Posterior vena cava (tissue), 2 donors: ENCODE data around the gene MRPL50. TPM values are rescaled to one million over a fixed set of nuclear protein-coding genes. Genes with fewer than 3 reads are reported as not detected.

Experiments
- DNase-seq: peaks from one replicate; pipeline ENCODE4 v3.0.0-alpha.2; 2020; ENCODE audit warnings: low spot score
- intact Hi-C, 2 donors: fragments of 100-400 bp; cut with DNase I; formaldehyde crosslinking; loops; one replicate each; pipeline versions ENCODE4 v1.14.1 to v1.14.2; 2022 to 2023
- total RNA-seq, 2 donors: library from RNA; stranded (reverse); fragmentation: NEBNext Ultra II Directional; extraction: Animal tissue kit (Norgen Biotek cat#: 25700); gene quantifications; one replicate each; pipeline ENCODE4 v1.2.1, GENCODE V29; 2021
- donor health status: DM: yes; HTN: yes; CAD: no.
- donor health status: DM: yes; HTN: yes; CAD: no.

The MRPL50 gene
- total RNA-seq, 2 donors from 2014 or later = 8.9 to 9.5 TPM

DNA sequence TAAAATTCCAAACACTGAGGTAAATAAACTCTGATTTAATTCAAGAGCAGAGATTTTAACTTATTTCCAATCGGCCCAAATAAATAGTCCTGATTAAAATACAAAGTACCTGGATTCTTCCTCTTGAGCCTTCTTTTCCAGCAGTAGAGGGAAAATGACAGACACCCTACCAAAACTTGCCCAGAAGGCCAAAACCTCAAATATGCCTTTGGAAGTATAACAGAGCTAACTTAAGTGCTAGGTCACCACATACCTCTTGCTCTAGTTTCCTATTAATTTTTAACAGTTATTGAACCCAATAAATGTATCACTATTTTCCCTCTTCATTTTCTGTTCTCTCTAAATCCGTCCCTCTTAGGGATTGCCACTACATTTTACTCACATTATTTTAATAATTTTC, 15.1 kb downstream of the MRPL50 start:
- no peak for DNase-seq
- intact Hi-C loops = no loop called here

DNA sequence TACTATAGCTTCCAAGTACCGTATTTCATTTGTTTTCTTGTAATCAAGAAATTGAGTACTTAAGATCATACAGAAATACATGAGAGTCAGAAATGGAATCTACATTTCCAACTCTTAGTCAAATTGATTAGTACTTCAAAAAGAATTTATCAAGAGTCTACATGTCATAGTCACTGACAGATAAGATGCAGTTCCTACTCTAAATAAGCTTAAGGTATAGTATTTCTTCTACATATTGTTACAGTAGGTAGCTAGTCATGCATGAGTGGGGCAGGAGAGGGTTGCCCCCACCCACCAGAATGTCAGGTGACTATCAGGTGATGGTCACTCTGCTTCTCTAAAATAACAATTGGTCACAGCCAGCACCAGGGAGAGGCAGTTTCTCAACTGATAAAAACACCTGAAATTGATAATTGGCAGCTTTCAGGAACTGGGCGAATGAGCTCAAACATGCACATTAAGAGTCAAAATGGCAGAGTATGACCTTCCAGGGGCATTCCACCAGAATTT, 16.5 kb downstream of the MRPL50 start:
- intact Hi-C loops = no loop called here
- DNase-seq = no peak

DNA sequence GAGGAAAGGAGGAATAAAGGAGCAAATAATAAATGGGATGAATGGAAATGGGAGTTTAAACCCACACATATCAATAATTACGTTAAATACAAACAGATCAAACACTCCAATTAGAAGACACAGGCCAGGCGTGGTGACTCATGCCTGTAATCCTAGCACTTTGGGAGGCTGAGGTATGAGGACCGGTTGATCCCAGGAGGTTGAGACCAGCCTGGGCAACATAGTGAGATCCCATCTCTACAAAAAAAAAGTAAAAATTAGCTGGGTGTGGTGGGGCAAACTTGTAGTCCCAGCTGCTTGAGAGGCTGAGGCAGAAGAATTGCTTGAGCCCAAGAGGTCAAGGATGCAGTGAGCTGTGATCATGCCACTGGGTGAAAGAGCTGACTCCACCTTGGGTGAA, 17.3 kb downstream of the MRPL50 start:
- DNase-seq = no peak
- intact Hi-C loops = no loop called here

DNA sequence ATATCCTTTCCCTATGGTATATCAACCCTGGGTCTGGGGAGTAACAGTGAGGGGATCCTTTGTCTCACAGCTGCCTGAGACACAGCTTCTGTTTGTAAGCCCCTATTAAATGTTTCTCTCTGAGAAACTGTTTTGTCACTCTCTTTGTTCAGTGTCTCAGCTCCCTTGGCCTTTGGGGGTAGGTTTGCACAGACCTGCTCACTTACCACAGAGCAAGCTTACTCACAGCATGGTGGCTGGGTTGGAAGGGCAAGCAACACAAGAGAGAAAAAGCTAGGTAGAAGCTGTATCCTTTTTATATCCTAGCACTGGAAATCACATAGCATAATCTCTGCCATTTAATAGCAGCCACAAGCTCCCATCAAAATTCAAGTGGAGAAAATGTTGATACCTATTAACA, 18.1 kb downstream of the MRPL50 start:
- intact Hi-C loops = no loop called here
- no peak for DNase-seq

DNA sequence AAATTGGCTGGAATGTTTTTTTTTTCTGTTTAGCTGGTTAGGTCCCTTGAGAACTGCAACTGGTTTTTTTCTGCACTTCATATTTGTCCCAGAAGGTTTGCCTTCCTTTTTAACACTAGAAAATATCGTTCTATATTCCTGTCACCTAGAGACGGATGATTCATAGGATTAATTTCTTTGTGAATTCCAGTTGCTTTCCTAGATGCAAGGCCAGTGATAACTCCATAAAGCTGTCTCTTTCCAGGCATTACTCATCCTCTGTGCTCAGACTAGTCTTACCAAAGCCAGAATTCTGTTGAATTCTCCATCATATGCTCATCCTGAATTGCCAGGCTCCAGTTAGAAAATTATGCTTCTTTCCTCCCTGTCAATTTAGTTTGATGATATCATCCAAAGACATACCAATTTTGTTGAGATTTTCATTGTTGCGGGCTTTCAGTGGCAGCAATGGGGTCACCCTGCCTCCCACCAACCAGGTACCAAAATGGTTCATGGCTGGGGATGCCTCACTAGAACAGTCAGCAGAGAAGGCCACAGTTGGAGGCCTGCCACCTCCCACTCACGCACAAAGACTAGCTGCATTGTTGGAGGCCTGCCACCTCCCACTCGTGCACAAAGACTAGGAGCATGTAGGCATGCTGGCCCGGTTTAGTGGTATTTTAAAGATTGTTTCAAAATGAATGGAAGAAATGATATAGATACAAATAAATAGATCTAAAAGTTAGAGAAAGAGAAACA, 22.1 kb downstream of the MRPL50 start:
- DNase-seq = no peak
- intact Hi-C loops = no loop called here

DNA sequence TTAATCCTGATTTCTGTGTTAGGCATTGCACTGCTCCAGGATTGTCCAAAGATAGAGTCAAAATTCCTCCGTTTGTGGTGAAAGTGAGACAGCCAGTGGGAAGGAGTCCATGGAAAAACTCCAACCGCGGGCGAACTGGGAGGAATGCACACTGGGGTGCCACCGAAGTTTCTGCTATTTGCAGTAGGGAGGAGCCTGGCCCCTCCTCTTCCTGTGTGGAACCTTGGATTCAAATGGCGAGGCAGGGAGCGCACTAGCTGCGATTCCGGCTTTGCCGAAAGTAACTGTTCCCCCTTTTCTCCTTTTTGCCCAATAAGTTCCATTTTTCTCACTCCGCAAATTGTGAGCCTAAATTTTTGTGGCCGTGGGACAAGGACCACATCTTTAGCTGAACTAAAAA, 22.9 kb downstream of the MRPL50 start:
- intact Hi-C loops = no loop called here

DNA sequence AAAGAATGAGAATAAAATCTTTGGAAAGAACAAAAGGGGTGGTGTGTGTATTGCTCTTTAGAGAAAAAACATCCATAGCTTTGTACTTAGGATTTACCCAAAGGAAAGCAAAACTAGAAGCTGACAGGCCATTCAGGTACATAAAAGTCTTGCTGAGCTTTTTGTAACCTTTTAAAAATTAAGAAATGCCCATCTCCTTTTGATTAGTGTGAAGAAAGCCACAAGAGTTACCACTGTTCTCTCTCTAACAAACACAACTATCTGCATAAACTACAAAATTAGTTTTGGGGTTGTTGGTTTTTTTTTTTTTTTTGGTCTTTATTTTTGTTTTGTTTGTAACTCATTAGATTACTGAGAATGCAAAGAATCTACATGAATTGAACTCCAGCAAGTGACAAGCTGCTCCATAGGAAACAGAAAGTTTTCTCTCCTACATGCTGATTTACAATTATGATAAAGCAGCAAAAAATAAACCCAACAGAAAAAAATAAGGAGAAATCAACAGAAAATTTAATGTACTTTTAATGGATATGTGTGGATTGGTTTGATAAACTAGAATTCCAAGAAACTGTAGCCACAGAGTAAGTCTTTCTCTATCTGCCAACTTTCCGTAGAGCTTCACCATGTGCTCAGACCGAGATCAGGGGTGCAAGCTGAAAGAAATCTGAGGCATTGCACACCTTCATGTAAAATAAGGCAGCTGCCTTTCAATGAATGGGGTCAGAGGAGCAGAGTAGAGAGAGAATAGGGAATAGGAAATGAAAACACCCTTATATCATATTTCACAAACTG, 25.9 kb downstream of the MRPL50 start:
- intact Hi-C loops = no loop called here
- no peak for DNase-seq

More for the DNA sequence above, 22.9 kb downstream of the MRPL50 start:
- DNase-seq = peak; percentile 76

DNA sequence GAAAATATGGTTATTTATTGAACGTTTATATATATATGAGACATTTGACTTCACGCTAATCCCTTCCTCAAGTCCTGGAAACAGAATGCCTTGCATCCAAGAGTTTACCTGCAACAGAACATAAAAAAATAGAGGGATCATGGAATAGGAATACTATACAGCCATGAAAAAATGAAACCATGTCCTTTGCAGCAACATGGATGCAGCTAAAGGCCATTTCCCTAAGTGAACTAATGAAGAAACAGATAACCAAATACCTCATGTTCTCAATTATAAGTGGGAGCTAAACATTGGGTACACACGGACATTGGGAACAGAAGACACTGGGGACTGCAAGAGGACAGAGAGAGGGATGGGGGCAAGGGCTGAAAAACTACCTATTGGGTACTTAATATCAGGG, 26.6 kb downstream of the MRPL50 start:
- DNase-seq = no peak
- intact Hi-C loops = no loop called here

DNA sequence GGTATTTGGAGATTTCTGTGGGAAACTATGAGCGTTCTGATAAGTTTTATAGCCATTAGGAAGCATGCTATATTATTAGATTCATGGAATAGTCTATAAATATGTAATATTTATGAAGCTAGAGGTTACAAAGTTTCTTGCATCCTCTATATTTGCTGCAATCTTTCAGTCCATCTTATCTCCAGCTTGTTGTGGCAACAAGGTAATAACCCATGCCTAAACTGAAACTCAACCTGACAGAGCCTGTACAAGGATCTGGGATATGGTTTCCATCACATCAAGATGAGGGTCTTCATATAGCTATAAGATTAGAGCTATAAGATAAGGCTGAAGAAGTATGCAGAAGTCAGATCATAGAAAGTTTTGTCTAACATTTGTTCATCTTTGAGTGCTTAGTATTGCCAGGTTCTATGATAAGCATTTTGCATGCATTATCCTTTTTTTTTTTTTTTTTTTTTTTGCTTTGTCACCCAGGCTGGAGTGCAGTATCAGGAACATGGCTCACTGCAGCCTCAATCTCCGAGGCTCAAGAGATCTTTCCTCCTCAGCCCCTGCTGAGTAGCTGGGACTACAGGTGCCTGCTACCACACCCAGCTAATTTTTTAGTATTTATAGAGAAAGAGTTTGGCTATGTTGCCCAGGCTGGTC, 28.4 kb downstream of the MRPL50 start:
- no peak for DNase-seq
- intact Hi-C loops = no loop called here

DNA sequence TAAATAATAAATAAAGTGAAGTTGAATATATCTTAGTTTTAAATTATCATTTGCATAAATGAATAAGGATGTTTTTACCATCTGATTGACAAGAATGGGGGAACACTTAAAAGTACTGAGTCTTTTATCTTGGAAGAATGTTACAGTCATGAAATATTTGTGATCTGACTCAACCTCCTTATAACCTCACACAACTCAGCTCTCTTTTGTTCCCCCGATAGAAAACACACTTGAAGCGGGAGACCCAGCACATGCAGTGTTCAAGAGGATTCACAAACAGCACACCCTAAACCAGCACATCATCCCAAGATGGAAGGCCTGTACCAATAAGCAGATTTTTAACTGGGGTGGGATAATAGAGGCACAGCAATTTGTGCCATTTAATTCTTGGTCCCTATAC, 29.1 kb downstream of the MRPL50 start:
- intact Hi-C loops = no loop called here
- DNase-seq = no peak

DNA sequence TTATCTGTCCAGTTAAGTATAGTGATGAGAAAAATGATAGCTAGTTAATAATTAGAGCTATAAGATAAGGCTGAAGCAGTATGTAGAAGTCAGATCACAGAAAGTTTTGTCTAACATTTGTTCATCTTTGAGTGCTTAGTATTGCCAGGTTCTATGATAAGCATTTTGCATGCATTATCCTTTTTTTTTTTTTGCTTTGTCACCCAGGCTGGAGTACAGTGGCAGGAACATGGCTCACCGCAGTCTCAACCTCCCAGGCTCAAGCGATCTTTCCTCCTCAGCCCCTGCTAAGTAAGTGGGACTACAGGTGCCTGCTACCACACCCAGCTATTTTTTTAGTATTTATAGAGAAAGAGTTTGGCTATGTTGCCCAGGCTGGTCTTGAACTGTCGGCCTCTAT, 31.1 kb downstream of the MRPL50 start:
- intact Hi-C loops = no loop called here
- no peak for DNase-seq

DNA sequence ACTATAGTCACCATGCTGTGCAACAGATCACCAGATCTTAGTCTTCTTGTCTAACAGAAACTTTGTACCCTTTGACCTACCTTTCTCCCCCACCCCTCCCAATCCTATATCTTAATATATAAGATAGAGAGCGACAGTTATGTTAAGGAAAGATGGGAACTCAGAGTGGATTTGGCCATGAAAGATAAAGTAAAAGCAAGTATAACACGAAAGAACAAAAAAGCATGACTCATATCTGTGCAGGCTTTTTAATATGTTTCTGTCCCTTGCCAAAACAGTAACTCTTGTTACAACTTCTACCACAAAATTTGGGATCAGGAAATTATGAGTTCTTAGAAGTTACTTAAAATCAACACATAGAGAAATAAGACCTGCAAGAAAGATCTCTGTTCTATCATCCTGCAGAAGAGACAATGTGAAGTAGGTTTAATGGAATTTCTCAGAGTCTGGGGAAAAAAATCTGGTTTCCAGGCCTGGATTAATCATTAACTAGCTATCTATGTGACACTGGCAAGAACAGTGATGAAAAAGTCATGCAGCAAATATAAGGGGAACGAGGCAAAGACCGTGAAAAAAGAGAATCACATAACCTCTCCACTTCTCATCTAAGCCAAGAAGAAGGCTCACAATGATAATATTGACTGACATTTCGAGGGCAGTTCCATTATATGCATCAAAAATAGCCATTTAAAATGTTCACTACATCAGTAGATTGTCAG, 32.2 kb downstream of the MRPL50 start:
- intact Hi-C loops = no loop called here
- no peak for DNase-seq

DNA sequence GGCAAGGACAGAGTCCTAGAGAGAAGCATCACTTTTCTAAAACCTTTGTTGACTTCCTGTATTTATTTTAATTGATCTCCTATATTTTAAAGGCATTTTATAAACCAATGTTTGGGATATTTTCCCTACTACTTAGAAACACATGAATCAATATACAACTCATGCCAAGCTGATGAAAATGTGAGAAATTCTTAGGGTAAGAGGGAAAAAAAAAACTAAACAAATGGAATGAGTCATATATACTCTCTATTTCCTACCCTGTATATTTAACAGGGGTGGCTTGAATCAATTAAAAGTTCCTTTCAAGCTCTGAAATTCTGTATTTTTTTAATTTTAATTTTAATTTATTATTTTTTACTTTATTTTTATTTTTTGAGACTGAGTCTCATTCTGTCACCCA, 33.2 kb downstream of the MRPL50 start:
- intact Hi-C loops = no loop called here
- no peak for DNase-seq

DNA sequence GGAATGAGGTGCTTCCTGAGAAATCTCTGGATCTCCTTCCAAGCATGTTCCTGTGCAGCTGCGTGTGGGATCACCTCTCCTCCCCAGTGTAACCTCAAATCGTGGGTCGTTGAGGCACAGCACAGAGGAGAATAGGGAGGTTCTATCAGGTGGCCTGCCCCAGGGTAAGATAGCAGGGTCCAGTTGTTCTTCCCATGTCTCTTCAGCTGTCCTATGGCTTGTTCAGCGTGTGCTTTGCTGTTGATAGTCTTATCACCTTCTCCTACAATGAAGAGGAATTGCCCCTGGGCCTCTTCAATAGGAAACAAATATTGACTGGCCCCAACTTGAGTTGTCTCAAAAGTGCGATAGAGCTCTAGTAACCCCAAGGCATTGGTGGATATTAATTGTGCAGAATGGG, 36.0 kb downstream of the MRPL50 start:
- DNase-seq = no peak
- intact Hi-C loops = no loop called here

DNA sequence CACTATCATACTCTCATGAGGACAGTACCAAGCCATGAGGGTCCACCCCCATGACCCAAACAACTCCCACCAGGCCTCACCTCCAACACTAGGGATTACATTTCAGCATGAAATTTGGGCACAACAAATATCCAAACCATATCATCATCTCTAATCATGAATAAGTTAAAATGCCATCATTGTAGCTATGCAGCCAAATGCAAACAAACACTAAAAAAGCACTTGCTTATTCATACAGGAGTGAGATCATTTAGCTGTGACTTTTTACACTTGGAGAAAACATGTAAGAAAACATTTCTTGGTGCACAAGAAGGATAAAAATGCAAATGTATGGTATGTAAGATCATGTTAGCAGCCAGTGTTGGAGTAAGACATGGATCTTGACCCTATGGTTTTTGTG, 37.8 kb downstream of the MRPL50 start:
- DNase-seq = no peak
- intact Hi-C loops = no loop called here

DNA sequence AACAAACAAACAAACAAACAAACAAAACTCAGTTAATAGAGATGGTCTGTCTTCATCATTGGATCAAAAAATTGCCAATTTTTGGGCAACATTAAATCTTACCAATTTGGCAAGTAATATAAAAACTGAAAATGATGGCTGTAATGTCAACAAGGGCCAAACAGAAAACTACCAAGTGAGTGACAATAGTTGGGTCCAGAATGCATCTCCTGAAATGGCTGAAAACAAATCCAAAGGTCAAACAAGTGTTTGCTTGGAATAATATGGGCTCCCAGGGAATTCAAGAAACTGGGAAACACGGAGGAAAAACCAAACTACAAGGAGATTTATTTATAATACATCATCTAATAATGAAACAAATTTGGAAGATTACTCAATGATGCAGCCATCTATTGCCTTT, 38.7 kb downstream of the MRPL50 start:
- DNase-seq = no peak
- intact Hi-C loops = no loop called here

DNA sequence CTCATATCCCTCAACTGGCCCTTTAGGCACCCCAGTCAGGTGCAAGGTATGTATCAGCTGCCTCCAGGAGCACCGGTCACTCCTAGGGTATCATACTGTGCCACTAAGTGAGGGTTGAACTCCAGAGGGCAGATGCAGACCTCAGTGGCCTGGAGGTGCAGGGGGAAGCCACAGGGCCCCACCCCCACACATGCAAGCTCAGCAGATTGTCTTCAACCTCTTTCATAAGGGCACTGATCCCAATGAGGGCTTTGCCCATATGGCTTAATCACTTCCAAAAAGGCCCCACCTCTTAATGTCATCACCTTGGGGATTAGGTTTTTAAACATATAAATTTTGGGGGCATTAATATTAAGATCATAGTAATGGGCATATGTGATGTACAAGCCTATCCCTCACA, 41.8 kb downstream of the MRPL50 start:
- no peak for DNase-seq
- intact Hi-C loops = no loop called here

DNA sequence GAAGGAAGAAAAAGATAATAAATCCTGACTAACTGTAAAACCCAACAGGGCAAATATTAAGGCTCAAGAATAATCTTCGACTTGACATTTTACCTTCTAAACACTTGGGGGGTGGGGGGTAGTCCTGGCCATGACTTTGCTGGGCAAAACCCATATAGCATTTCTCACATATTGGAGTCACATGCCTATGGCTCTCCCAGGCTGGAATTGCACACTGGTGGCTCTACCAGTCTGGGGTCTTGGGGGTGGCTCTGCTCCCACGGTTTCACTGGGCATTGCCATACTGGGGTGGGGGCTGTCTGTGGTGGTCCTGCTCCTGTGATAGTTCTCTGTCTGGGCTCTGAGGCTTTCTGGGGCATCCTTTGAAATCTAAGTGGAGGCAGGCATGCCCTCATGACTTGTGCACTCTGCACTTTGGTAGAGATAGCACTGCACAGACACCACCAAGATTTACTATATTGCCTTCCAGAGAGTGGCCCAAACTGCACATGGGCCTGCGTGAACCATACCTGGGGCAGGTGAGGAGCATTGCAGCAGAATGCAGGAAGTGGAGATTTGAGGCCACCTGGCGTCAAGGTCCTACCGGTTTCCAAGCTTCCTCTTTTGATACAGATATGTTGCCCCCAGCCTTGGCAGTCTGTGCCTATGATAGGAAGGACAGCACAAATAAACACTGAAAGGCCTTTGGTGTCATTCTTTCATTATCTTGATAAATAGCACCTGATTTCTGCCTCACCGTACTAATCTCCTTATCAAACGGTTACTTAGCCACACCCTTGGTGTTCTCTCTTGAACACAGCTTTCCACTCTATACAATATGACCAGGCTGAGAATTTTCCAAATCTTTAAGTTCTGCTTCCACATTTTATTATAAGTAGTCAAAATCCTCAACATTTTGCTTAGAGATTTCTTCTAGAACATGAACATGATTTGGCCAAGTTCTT, 43.4 kb downstream of the MRPL50 start:
- intact Hi-C loops = no loop called here
- DNase-seq = no peak
